ENCODE results near the gene PISD.

The PISD gene

DNA sequence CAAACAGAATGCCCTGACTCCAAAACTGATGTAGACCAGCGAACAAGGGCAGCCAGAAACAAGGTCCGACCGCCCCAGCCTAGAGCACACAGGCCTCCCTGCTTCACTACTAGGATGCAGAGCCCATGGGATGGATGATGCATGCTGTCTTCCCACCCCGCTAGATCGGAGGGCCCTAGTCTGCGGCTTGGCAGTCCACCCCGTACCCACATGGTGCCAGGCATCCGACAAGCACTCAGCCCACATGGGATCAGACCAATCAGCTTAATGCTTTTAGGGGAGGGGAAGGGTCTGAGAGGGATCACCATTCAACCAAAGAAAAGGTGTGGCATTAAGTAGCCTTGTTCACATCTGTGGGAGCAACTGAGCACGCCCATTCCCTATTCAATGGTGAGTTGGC lies 30.6 kb downstream of the PISD start:
- TF ChIP-seq MYC (IDR thresholded peaks at IDR 0.05; ENCODE audit: low read depth, low read length) (no peak), POLR2A (IDR thresholded peaks at IDR 0.05; ENCODE audit: extremely low read depth, insufficient read length) (no peak)
- TF ChIP-seq, protein P1, sequence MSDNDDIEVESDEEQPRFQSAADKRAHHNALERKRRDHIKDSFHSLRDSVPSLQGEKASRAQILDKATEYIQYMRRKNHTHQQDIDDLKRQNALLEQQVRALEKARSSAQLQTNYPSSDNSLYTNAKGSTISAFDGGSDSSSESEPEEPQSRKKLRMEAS (IDR thresholded peaks at IDR 0.05; ENCODE audit: low read depth, low read length): no peak
- TF ChIP-seq, protein P2, sequence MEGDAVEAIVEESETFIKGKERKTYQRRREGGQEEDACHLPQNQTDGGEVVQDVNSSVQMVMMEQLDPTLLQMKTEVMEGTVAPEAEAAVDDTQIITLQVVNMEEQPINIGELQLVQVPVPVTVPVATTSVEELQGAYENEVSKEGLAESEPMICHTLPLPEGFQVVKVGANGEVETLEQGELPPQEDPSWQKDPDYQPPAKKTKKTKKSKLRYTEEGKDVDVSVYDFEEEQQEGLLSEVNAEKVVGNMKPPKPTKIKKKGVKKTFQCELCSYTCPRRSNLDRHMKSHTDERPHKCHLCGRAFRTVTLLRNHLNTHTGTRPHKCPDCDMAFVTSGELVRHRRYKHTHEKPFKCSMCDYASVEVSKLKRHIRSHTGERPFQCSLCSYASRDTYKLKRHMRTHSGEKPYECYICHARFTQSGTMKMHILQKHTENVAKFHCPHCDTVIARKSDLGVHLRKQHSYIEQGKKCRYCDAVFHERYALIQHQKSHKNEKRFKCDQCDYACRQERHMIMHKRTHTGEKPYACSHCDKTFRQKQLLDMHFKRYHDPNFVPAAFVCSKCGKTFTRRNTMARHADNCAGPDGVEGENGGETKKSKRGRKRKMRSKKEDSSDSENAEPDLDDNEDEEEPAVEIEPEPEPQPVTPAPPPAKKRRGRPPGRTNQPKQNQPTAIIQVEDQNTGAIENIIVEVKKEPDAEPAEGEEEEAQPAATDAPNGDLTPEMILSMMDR (IDR thresholded peaks at IDR 0.05; ENCODE audit: low read depth, low read length): no peak
- DNase-seq (ENCODE audit: low read depth): no peak
- H3K4me3 ChIP-seq (ENCODE audit: low read depth, low read length): peak overlapping the region; percentile 65

DNA sequence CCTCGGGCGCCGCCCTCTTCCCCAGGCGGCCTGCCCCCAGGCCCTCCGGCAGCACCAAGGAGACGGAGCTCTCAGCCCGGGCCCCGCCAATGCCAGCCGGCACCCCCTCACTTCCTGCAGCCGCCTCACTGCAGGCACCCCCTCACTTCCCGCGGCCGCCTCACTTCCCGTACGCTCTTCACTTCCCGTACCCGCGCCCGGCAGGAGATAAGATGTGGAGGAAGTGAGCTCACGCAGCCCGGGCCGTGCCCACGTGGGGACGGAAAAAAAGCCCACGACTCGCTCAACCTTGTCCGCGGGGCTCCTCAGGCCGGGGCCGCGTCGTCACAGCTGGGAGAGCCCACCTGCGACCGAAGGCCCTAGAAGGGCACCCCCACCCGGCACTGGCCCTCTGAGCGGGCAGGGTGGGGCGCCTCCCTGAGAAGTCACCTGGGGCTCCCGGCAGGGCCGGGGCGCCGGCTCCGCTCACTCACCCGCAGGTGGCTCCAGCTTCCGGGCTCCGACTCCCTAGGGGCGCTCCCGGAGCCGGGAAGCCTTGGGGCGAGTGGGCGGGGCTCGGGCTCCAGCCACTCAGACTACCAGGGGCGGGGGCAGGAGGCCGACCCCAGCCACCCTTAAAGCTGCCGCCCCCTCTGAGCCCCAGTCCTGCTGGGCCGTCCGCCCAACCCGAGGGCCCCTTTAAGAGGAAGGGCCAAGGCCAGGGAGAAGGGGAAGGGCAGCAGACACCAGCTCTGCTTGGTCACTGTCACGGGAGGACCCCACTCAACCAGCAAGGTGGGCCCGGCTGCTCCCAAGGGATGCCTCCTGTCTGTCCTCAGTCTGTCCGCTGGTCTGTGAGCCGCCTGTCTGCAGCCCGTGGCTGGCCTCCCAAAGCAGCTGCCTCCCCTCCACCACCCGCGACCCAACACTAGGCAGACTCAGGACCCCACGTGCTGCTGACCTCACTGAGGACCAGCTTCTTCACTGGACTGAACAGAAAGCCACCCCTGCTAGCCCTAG lies 31.4 kb downstream of the PISD start:
- DNase-seq (ENCODE audit: low read depth): peak; percentile 90
- TF ChIP-seq, protein P1 (IDR thresholded peaks at IDR 0.05; ENCODE audit: low read depth, low read length): peak; percentile 75
- TF ChIP-seq, protein P2 (IDR thresholded peaks at IDR 0.05; ENCODE audit: low read depth, low read length): no peak
- no peak; the same call in 1 of the 2 replicates for TF ChIP-seq MYC (IDR thresholded peaks at IDR 0.05; ENCODE audit: low read depth, low read length)
- peak overlapping the region; percentile 65 for H3K4me3 ChIP-seq (ENCODE audit: low read depth, low read length)

DNA sequence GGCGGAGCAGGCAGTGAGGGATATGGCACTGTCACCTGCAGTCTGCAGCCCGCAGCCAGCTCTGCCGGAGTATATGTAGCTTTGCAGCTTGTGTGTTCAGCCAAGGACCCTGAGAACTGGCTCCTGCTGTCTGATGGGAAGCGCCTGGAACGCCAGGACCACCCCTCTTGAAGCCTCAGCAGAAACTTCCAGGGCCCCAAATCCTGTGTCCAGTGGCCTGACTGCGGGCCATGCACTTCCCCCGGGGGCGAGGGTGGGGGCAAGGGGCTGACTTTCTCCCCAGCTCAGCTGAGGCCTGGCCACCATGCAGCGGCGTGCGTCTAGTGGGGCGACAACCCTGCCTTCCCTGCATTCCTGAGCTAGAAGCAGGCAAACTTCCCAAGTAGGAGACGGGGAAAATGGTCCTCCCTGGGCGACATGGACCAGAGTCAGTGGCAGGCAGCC lies 32.3 kb downstream of the PISD start:
- DNase-seq (ENCODE audit: low read depth): no peak
- TF ChIP-seq, protein P2 (IDR thresholded peaks at IDR 0.05; ENCODE audit: low read depth, low read length): no peak
- TF ChIP-seq MYC (IDR thresholded peaks at IDR 0.05; ENCODE audit: low read depth, low read length): no peak
- TF ChIP-seq, protein P1 (IDR thresholded peaks at IDR 0.05; ENCODE audit: low read depth, low read length): no peak
- no peak for TF ChIP-seq POLR2A (IDR thresholded peaks at IDR 0.05; ENCODE audit: extremely low read depth, insufficient read length)
- peak overlapping the region; percentile 65 for H3K4me3 ChIP-seq (ENCODE audit: low read depth, low read length)

DNA sequence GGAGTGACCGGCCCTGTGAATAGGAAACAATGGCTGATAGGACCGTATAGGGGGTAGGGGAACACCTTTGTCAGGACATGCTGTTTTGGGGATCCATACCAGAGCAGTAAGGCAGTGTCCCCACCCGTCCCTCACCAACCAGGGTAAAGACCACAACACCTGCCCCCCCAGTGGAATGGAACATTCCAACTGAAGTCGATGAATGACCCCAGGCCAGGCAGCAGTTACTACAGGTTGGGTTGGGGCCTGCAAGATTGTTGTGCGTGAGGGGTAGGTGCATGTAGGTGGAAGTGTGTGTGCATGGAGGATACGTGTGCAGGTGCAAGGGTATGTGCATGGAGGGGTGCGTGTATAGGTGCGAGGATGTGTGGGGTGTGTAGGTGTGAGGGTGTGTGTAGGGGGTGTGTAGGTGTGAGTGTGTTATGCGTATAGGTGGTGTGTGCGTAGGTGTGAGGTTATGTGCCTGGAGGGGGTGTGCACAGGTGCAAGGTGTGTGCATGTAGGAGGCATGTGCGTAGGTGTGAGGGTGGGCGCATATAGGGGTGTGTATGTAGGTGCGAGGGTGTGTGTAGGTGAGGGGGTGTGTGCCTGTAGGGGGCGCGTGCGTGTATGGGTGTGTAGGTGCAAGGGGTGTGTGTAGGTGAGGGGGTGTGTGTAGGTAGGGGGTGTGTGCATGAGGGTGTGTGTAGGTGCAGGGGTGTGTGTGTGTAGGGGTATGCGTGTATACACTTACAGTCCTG lies 32.9 kb downstream of the PISD start:
- peak overlapping the region; percentile 65 for H3K4me3 ChIP-seq (ENCODE audit: low read depth, low read length)
- TF ChIP-seq MYC (IDR thresholded peaks at IDR 0.05; ENCODE audit: low read depth, low read length) (no peak), POLR2A (IDR thresholded peaks at IDR 0.05; ENCODE audit: extremely low read depth, insufficient read length) (no peak)
- TF ChIP-seq, protein P2 (IDR thresholded peaks at IDR 0.05; ENCODE audit: low read depth, low read length): no peak
- no peak for DNase-seq (ENCODE audit: low read depth)

DNA sequence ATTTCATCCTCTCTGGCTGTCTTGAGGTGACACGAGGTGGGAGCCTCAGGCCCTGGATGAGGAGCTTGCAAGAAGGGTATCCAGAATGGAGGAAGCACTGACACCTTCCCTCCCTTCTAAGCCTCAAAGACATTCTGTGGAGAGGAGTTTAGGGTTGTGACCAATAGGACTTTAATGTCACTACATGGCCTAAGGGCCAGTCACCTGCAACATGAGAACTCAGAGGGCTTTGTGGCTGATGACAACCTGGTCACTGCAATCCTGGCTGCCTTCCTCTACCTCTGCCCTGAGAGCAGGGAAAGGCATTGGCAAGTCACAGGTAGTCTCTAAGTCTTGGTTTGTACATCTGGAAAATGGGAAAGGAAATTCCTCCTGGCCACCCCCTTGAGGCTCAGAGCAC lies 33.7 kb downstream of the PISD start:
- H3K4me3 ChIP-seq (ENCODE audit: low read depth, low read length): no peak overlapping the region
- TF ChIP-seq, protein P1 (IDR thresholded peaks at IDR 0.05; ENCODE audit: low read depth, low read length): no peak
- TF ChIP-seq POLR2A (IDR thresholded peaks at IDR 0.05; ENCODE audit: extremely low read depth, insufficient read length): no peak
- TF ChIP-seq MYC (IDR thresholded peaks at IDR 0.05; ENCODE audit: low read depth, low read length): no peak
- TF ChIP-seq, protein P2 (IDR thresholded peaks at IDR 0.05; ENCODE audit: low read depth, low read length): no peak
- no peak for DNase-seq (ENCODE audit: low read depth)

Measured in NB4 (cell line).